ENCODE results near the gene TOP2A.
"Not testable (repeated sequence)": the region's sequence is repeated elsewhere in the genome, so short reads cannot be mapped to it uniquely, and the experiment has no call there.

Gene TOP2A

GRCh38 chr17:40418428-40418706, 671 bp upstream of the TOP2A start:
- DNase-seq (no peak), ATAC-seq (ENCODE audit: insufficient read depth, low read depth) (no peak; the same call in 2 of the 3 replicates)
- no peaks in the 10 kb centered on the region for H3K27me3 ChIP-seq (ENCODE audit: insufficient read depth, low read length, poor library complexity)
- peaks cover 45% of the 10 kb centered on the region for H3K4me1 ChIP-seq (ENCODE audit: insufficient read depth, low read length)
- peak overlapping the region; percentile 36 to 87; a peak in 3 of 4 replicates for H3K4me3 ChIP-seq (ENCODE audit: low read depth in 1 of 2, low read length in 2 of 2)
- peak overlapping the region; percentile 67 for H3K4me2 ChIP-seq (ENCODE audit: insufficient read depth, low read length)
- peaks cover 43% of the 10 kb centered on the region for H3K79me2 ChIP-seq (ENCODE audit: insufficient read depth, low read length)
- H2AFZ ChIP-seq (ENCODE audit: low read depth, low read length), result peak overlapping the region; percentile 81
- H3K27ac ChIP-seq (ENCODE audit: low read length), result peak overlapping the region; percentile 96
- peaks cover 12% of the 10 kb centered on the region; the same call in 1 of the 2 replicates for H4K20me1 ChIP-seq (ENCODE audit: insufficient read depth, low read length)
- TF ChIP-seq EZH2 (IDR thresholded peaks at IDR 0.05; ENCODE audit: borderline replicate concordance, low read depth, low read length, severe bottlenecking), result no peak
- no peak for TF ChIP-seq CTCF (IDR thresholded peaks at IDR 0.05; ENCODE audit: borderline replicate concordance, extremely low read depth, low read length, poor library complexity, severe bottlenecking)
- peak overlapping the region; percentile 69 for H3K9ac ChIP-seq (ENCODE audit: low read depth, low read length)
- peaks cover 39% of the 10 kb centered on the region for H3K36me3 ChIP-seq (ENCODE audit: insufficient read depth, low read length)
- H3K9me3 ChIP-seq (ENCODE audit: insufficient read depth, low read length, severe bottlenecking), result no peaks in the 10 kb centered on the region

- peaks cover 55% of the 10 kb centered on the region for H3K4me1 ChIP-seq (ENCODE audit: insufficient read depth, low read length)
- H2AFZ ChIP-seq (ENCODE audit: low read depth, low read length), result peak overlapping the region; percentile 70
- H3K27ac ChIP-seq (ENCODE audit: low read length), result peak overlapping the region; percentile 98
- no peak for TF ChIP-seq EZH2 (IDR thresholded peaks at IDR 0.05; ENCODE audit: borderline replicate concordance, low read depth, low read length, severe bottlenecking)
- TF ChIP-seq CTCF (IDR thresholded peaks at IDR 0.05; ENCODE audit: borderline replicate concordance, extremely low read depth, low read length, poor library complexity, severe bottlenecking), result peak; percentile 38
- ATAC-seq (ENCODE audit: insufficient read depth, low read depth), result peak; percentile 13
- peak overlapping the region; percentile 94 for H3K9ac ChIP-seq (ENCODE audit: low read depth, low read length)
- peaks cover 15% of the 10 kb centered on the region; the same call in 1 of the 2 replicates for H4K20me1 ChIP-seq (ENCODE audit: insufficient read depth, low read length)
- H3K4me3 ChIP-seq (ENCODE audit: low read depth in 1 of 2, low read length in 2 of 2), result peak overlapping the region; percentile 66 to 87
- H3K36me3 ChIP-seq (ENCODE audit: insufficient read depth, low read length), result peaks cover 51% of the 10 kb centered on the region
- H3K4me2 ChIP-seq (ENCODE audit: insufficient read depth, low read length), result peak overlapping the region; percentile 84
- H3K27me3 ChIP-seq (ENCODE audit: insufficient read depth, low read length, poor library complexity), result no peaks in the 10 kb centered on the region
- DNase-seq, result no peak
- no peaks in the 10 kb centered on the region for H3K9me3 ChIP-seq (ENCODE audit: insufficient read depth, low read length, severe bottlenecking)
- H3K79me2 ChIP-seq (ENCODE audit: insufficient read depth, low read length), result peaks cover 53% of the 10 kb centered on the region
These were observed 463 bp downstream of the TOP2A start for GRCh38 chr17:40417258-40417608.

GRCh38 chr17:40416671-40417070, 1.0 kb downstream of the TOP2A start:
- Histone ChIP-seq H2AFZ (ENCODE audit: low read depth, low read length) (no peak overlapping the region), H3K79me2 (ENCODE audit: insufficient read depth, low read length) (peaks cover 58% of the 10 kb centered on the region), H3K4me3 (ENCODE audit: low read depth in 1 of 2, low read length in 2 of 2) (peak overlapping the region; percentile 66 to 87), H3K9ac (ENCODE audit: low read depth, low read length) (peak overlapping the region; percentile 94), H3K27ac (ENCODE audit: low read length) (peak overlapping the region; percentile 98), H3K4me2 (ENCODE audit: insufficient read depth, low read length) (peak overlapping the region; percentile 84), H3K36me3 (ENCODE audit: insufficient read depth, low read length) (peaks cover 56% of the 10 kb centered on the region), H3K27me3 (ENCODE audit: insufficient read depth, low read length, poor library complexity) (no peaks in the 10 kb centered on the region), H4K20me1 (ENCODE audit: insufficient read depth, low read length) (peaks cover 21% of the 10 kb centered on the region; the same call in 1 of the 2 replicates), H3K4me1 (ENCODE audit: insufficient read depth, low read length) (peaks cover 61% of the 10 kb centered on the region), H3K9me3 (ENCODE audit: insufficient read depth, low read length, severe bottlenecking) (no peaks in the 10 kb centered on the region)
- no peak for ATAC-seq (ENCODE audit: insufficient read depth, low read depth)
- DNase-seq, result no peak
- TF ChIP-seq CTCF (IDR thresholded peaks at IDR 0.05; ENCODE audit: borderline replicate concordance, extremely low read depth, low read length, poor library complexity, severe bottlenecking), result no peak
- no peak for TF ChIP-seq EZH2 (IDR thresholded peaks at IDR 0.05; ENCODE audit: borderline replicate concordance, low read depth, low read length, severe bottlenecking)

- peaks cover 71% of the 10 kb centered on the region for H3K4me1 ChIP-seq (ENCODE audit: insufficient read depth, low read length)
- peak overlapping the region; percentile 98; the same call in 1 of the 2 replicates for H3K27ac ChIP-seq (ENCODE audit: low read length)
- no peak overlapping the region for H2AFZ ChIP-seq (ENCODE audit: low read depth, low read length)
- peaks cover 22% of the 10 kb centered on the region; the same call in 1 of the 2 replicates for H4K20me1 ChIP-seq (ENCODE audit: insufficient read depth, low read length)
- H3K27me3 ChIP-seq (ENCODE audit: insufficient read depth, low read length, poor library complexity), result no peaks in the 10 kb centered on the region
- ATAC-seq (ENCODE audit: insufficient read depth, low read depth), result no peak
- H3K4me2 ChIP-seq (ENCODE audit: insufficient read depth, low read length), result peak overlapping the region; percentile 84
- H3K79me2 ChIP-seq (ENCODE audit: insufficient read depth, low read length), result peaks cover 71% of the 10 kb centered on the region
- DNase-seq, result no peak
- peak; percentile 75 for TF ChIP-seq CTCF (IDR thresholded peaks at IDR 0.05; ENCODE audit: borderline replicate concordance, extremely low read depth, low read length, poor library complexity, severe bottlenecking)
- TF ChIP-seq EZH2 (IDR thresholded peaks at IDR 0.05; ENCODE audit: borderline replicate concordance, low read depth, low read length, severe bottlenecking), result no peak
- peaks cover 69% of the 10 kb centered on the region for H3K36me3 ChIP-seq (ENCODE audit: insufficient read depth, low read length)
- H3K9ac ChIP-seq (ENCODE audit: low read depth, low read length), result peak overlapping the region; percentile 94
- H3K9me3 ChIP-seq (ENCODE audit: insufficient read depth, low read length, severe bottlenecking), result no peaks in the 10 kb centered on the region
- H3K4me3 ChIP-seq (ENCODE audit: low read depth in 1 of 2, low read length in 2 of 2), result peak overlapping the region; percentile 66 to 87; a peak in 3 of 4 replicates
These were observed 2.3 kb downstream of the TOP2A start for GRCh38 chr17:40415390-40415789.

- H3K4me3 ChIP-seq (ENCODE audit: low read depth in 1 of 2, low read length in 2 of 2); H3K9me3 ChIP-seq (ENCODE audit: insufficient read depth, low read length, severe bottlenecking); DNase-seq; H3K27me3 ChIP-seq (ENCODE audit: insufficient read depth, low read length, poor library complexity); ATAC-seq (ENCODE audit: insufficient read depth, low read depth); H2AFZ ChIP-seq (ENCODE audit: low read depth, low read length): not testable (repeated sequence)
- H3K27ac ChIP-seq (ENCODE audit: low read length), result 0 out of 2 replicates have a peak overlapping the region, but pooled peaks have one; percentile 23
- 0 out of 2 replicates have a peak overlapping the region, but pooled peaks have one; percentile 15 for H3K9ac ChIP-seq (ENCODE audit: low read depth, low read length)
- peaks cover 32% of the 10 kb centered on the region for H4K20me1 ChIP-seq (ENCODE audit: insufficient read depth, low read length)
- peaks cover 75% of the 10 kb centered on the region for H3K4me1 ChIP-seq (ENCODE audit: insufficient read depth, low read length)
- peaks cover 81% of the 10 kb centered on the region for H3K79me2 ChIP-seq (ENCODE audit: insufficient read depth, low read length)
- H3K4me2 ChIP-seq (ENCODE audit: insufficient read depth, low read length), result peak overlapping the region; percentile 45; the same call in 1 of the 2 replicates
- H3K36me3 ChIP-seq (ENCODE audit: insufficient read depth, low read length), result peaks cover 80% of the 10 kb centered on the region
These were observed 3.4 kb downstream of the TOP2A start for GRCh38 chr17:40414312-40414711.

Data from DND-41 (cell line).